ENCODE data around the gene TXNL4A.

- TF ChIP-seq POLR2AphosphoS5 (IDR thresholded peaks at IDR 0.05; ENCODE audit: low read depth, low read length) = no peak
- TF ChIP-seq REST (IDR thresholded peaks at IDR 0.05; ENCODE audit: insufficient read depth in 1 of 2, low read depth in 2 of 2, low read length in 2 of 2) = no peak
- TF ChIP-seq TAF1 (IDR thresholded peaks at IDR 0.05; ENCODE audit: borderline replicate concordance, insufficient read depth, low read length) = no peak
These were observed 53.9 kb downstream of the TXNL4A start for GRCh38 chr18:79934311-79935097.

All from PFSK-1 (cell line).